Smooth muscle cell (in vitro differentiated cells): ENCODE measurements around the gene CDKN2B. TPM values are rescaled to one million over a fixed set of nuclear protein-coding genes. Genes with fewer than 3 reads are reported as not detected.

Experiments used
- DNase-seq: peaks from one replicate; lab custom pipeline; 2025; ENCODE audit not compliant: unreplicated experiment; lab: John Stamatoyannopoulos, UW
- H2AFZ ChIP-seq: fragments of 200-600 bp; sonication (generic); 2 replicates; pipeline ENCODE4 v1.6.0; 2016; ENCODE audit warnings: antibody characterized with exemption, low read depth, mild to moderate bottlenecking
- H3F3A ChIP-seq: fragments of 200-600 bp; sonication (generic); 2 replicates; pipeline ENCODE4 v1.6.0; 2017; ENCODE audit warnings: antibody characterized with exemption, low read depth
- H3K27ac ChIP-seq: fragments of 200-600 bp; sonication (generic); 2 replicates; pipeline ENCODE4 v1.5.1; 2016; ENCODE audit warnings: low read depth, mild to moderate bottlenecking
- H3K27me3 ChIP-seq: fragments of 200-600 bp; sonication (generic); 2 replicates; pipeline ENCODE4 v1.6.1; 2016; ENCODE audit warnings: low read depth, mild to moderate bottlenecking
- H3K36me3 ChIP-seq: fragments of 200-600 bp; sonication (generic); 2 replicates; pipeline ENCODE4 v1.5.1; 2016; ENCODE audit warnings: low read depth
- H3K4me1 ChIP-seq: fragments of 200-600 bp; sonication (generic); 2 replicates; pipeline ENCODE4 v1.5.1; 2016; ENCODE audit warnings: low read depth
- H3K4me2 ChIP-seq: fragments of 200-600 bp; sonication (generic); 2 replicates; pipeline ENCODE4 v1.6.0; 2016; ENCODE audit warnings: mild to moderate bottlenecking
- H3K4me3 ChIP-seq: fragments of 200-600 bp; sonication (generic); 2 replicates; pipeline ENCODE4 v1.5.1; 2016; ENCODE audit warnings: mild to moderate bottlenecking
- H3K79me2 ChIP-seq: fragments of 200-600 bp; sonication (generic); 2 replicates; pipeline ENCODE4 v1.6.0; 2016; ENCODE audit warnings: low read depth, mild to moderate bottlenecking
- H3K9ac ChIP-seq: fragments of 200-600 bp; sonication (generic); 2 replicates; pipeline ENCODE4 v1.6.0; 2016; ENCODE audit warnings: low read depth
- H3K9me3 ChIP-seq: fragments of 200-600 bp; sonication (generic); replicated peaks from 2 replicates; pipeline ENCODE4 v1.5.1; 2016; ENCODE audit warnings: low read depth
- H4K20me1 ChIP-seq: fragments of 200-600 bp; sonication (generic); 2 replicates; pipeline ENCODE4 v1.6.0; 2016; ENCODE audit warnings: low read depth
- WGBS: methylation state at CpG from one replicate; pipeline ENCODE4 v1.1.7; 2016; ENCODE audit warnings: low lambda C conversion rate; 5-methylcytosine and 5-hydroxymethylcytosine counted together
- polyA plus RNA-seq: library from polyadenylated mRNA; unstranded; fragments of >200 nt; fragmentation: Nextera tagmentation; extraction: Ambion mirVana; gene quantifications from 2 replicates; pipeline ENCODE4 v1.2.1, GENCODE V29; 2016
- total RNA-seq: library from RNA; depleted of rRNA; stranded (reverse); fragments of >200 nt; gene quantifications from 2 replicates; pipeline ENCODE4 v1.2.3, GENCODE V29; 2014
- TF ChIP-seq, protein P1 (sequence below): fragments of 200-600 bp; sonication (generic); IDR thresholded peaks from 2 replicates; pipeline ENCODE4 v1.5.1; 2017; ENCODE audit warnings: borderline replicate concordance, mild to moderate bottlenecking, antibody characterized with exemption; ENCODE audit not compliant: insufficient read depth, poor library complexity, severe bottlenecking

Gene CDKN2B
- total and polyA plus RNA-seq, 2 experiments from 2014 or later: 116 to 184 TPM

DNA sequence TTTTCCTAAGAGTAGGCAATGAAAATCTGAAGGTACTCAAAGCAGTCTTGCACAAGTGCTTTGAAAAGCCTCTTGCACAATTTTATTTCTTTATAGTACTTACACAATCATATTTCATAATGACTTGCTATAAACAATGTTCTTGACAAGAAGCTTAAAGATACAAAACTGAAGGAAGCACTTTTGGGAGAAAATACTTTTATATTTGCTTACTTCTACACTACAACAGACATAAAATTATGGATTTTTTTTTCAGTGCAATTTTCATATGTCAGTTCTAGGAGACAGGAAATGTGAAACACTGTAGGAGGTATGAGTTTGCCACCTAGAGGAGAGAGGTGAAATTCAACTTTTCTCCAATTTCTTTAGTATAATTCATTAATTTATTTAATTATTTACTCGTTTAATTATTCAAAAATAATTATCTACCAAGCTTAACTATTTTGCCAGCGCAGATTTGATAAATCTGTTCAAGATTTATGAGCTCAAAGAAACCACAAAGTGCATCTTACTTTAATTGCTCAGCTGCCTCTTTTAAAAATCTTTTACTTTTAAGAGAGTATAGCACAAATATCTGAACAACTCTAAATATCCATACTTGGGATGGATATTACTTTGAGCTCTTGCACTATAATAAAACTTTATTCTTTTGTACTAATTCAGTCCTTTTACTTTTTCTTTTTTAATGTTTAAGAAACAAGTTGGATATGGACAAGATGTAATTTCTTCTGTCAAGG, 29.0 kb upstream of the CDKN2B start:
- no peak overlapping the region for H3K9ac ChIP-seq
- no peaks in the 10 kb centered on the region for H4K20me1 ChIP-seq
- no peak for DNase-seq
- no peak overlapping the region for H3K4me3 ChIP-seq
- H3K79me2 ChIP-seq: no peaks in the 10 kb centered on the region
- no peaks in the 10 kb centered on the region for H3K9me3 ChIP-seq
- WGBS: 57% methylated on average over 2 of the region's 2 CpGs
- H2AFZ ChIP-seq: no peak overlapping the region
- no peaks in the 10 kb centered on the region for H3K27me3 ChIP-seq
- H3K4me1 ChIP-seq: peaks cover 6% of the 10 kb centered on the region
- no peaks in the 10 kb centered on the region for H3K36me3 ChIP-seq
- H3K4me2 ChIP-seq: peak overlapping the region; percentile 64
- TF ChIP-seq, protein P1, sequence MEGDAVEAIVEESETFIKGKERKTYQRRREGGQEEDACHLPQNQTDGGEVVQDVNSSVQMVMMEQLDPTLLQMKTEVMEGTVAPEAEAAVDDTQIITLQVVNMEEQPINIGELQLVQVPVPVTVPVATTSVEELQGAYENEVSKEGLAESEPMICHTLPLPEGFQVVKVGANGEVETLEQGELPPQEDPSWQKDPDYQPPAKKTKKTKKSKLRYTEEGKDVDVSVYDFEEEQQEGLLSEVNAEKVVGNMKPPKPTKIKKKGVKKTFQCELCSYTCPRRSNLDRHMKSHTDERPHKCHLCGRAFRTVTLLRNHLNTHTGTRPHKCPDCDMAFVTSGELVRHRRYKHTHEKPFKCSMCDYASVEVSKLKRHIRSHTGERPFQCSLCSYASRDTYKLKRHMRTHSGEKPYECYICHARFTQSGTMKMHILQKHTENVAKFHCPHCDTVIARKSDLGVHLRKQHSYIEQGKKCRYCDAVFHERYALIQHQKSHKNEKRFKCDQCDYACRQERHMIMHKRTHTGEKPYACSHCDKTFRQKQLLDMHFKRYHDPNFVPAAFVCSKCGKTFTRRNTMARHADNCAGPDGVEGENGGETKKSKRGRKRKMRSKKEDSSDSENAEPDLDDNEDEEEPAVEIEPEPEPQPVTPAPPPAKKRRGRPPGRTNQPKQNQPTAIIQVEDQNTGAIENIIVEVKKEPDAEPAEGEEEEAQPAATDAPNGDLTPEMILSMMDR: peak; percentile 48
- H3K27ac ChIP-seq: peak overlapping the region; percentile 84
- peaks cover 7% of the 10 kb centered on the region for H3F3A ChIP-seq

DNA sequence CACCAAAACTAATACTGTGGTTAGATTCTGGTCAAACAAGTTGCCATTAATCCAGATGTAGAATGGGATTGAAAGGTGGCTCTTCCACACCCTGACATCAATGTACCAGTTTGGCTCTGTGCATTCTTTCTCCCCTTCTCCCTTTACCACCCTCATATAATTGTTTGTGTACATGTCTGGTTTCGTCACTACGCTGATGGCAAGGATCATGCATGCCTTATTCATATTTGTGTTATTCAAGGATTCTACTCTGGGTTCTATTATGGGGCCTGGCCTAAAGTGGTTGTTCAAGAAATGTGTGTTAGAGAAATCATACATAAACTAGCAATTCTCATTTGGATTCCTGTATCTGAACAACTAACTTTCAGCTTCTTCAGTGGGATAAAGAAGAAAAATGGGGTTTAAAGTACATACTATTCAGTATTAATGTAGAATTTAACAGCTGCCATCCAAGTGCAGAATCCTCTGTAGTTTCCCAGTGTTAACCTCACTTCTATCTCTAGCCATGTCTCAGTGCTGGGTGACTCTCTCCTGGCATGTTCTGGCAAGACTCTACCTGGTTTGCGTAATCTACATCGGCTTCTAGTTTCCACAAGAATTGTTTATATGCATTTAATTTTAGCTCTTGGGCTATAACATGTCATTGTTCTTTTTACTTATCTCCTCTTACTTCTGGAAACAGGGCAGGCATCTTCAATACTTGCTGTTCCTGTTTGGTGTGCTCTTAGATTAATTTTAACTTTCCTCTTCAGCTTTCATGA, 27.9 kb upstream of the CDKN2B start:
- Histone ChIP-seq H2AFZ (no peak overlapping the region), H3K4me2 (peak overlapping the region; percentile 64), H3K79me2 (no peaks in the 10 kb centered on the region), H4K20me1 (no peaks in the 10 kb centered on the region), H3K36me3 (no peaks in the 10 kb centered on the region), H3F3A (peaks cover 7% of the 10 kb centered on the region), H3K27me3 (no peaks in the 10 kb centered on the region), H3K27ac (peak overlapping the region; percentile 74), H3K4me3 (no peak overlapping the region), H3K4me1 (peaks cover 6% of the 10 kb centered on the region), H3K9me3 (no peaks in the 10 kb centered on the region), H3K9ac (no peak overlapping the region)
- DNase-seq: no peak
- TF ChIP-seq, protein P1: no peak
- WGBS: 77% methylated on average over 4 of the region's 4 CpGs

DNA sequence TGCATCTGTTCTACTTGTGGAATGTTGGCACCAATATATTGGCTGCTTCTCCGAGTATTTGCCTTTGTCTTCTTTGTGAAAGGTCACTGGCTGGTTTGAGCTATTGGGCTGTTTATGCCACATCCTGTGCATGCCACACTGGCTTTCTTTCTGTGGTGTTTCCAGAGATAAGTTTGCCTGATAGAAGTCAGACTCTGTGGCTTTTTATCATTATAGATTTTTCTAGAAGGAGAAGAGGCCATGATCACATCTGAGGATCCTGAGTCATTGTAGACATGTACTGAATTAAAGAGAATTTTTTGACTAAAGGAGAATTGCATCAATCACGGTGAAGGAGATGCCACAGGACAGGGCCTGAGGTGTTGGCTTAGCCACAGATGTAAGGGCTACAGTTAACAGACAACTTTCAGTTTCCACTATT, 26.5 kb upstream of the CDKN2B start:
- Histone ChIP-seq H4K20me1 (no peaks in the 10 kb centered on the region), H3K9me3 (no peaks in the 10 kb centered on the region), H3K79me2 (no peaks in the 10 kb centered on the region), H3K4me2 (no peak overlapping the region), H2AFZ (no peak overlapping the region), H3K9ac (no peak overlapping the region), H3K36me3 (no peaks in the 10 kb centered on the region), H3F3A (peaks cover 7% of the 10 kb centered on the region), H3K4me3 (no peak overlapping the region), H3K27ac (peak overlapping the region; percentile 74), H3K4me1 (peaks cover 2% of the 10 kb centered on the region), H3K27me3 (no peaks in the 10 kb centered on the region)
- 77% methylated on average over 2 of the region's 2 CpGs for WGBS
- TF ChIP-seq, protein P1: no peak
- no peak for DNase-seq
